Psoas muscle (tissue), 8 donors: ENCODE results near the gene LSAMP. TPM values are rescaled to one million over a fixed set of nuclear protein-coding genes. Genes with fewer than 3 reads are reported as not detected.

Source experiments
- ATAC-seq, 4 donors: fragments of 200-7000 bp; cut with Tn5 transposase; one replicate each; pipeline ENCODE4 v1.9.1; 2020; ENCODE audit warnings: moderate library complexity in 3 of 4, mild to moderate bottlenecking in 2 of 4
- DNase-seq, 2 donors: peaks; one replicate each; pipeline ENCODE4 v3.0.0-alpha.2; 2020
- H3K27ac ChIP-seq: fragments of 200-600 bp; one replicate; pipeline ENCODE4 v1.8.0; 2022
- H3K27me3 ChIP-seq, 3 donors: fragments of 200-600 bp in 1 of 3; one replicate each; pipeline versions ENCODE4 v1.6.1 to v1.8.0; 2013 to 2022; ENCODE audit warnings: low read length in 2 of 3, mild to moderate bottlenecking in 2 of 3, moderate library complexity in 1 of 3; ENCODE audit not compliant: insufficient read depth in 3 of 3
- H3K36me3 ChIP-seq, 2 donors: fragments of 200-600 bp in 1 of 2; one replicate each; pipeline versions ENCODE4 v1.6.1 to v1.8.0; 2013 to 2022; ENCODE audit warnings: low read depth in 1 of 2, mild to moderate bottlenecking in 1 of 2, moderate library complexity in 1 of 2; ENCODE audit not compliant: insufficient read depth in 1 of 2
- H3K4me1 ChIP-seq: fragments of 200-600 bp; one replicate; pipeline ENCODE4 v1.8.0; 2022
- H3K4me3 ChIP-seq: fragments of 200-600 bp; one replicate; pipeline ENCODE4 v1.8.0; 2022; ENCODE audit warnings: mild to moderate bottlenecking
- H3K9me3 ChIP-seq: fragments of 200-600 bp; one replicate; pipeline ENCODE4 v1.8.0; 2022
- CTCF ChIP-seq: fragments of 200-600 bp; IDR thresholded peaks from one replicate; pipeline ENCODE4 v1.8.0; 2022; ENCODE audit warnings: antibody characterized with exemption
- WGBS, 3 donors: extraction: QIAGEN DNeasy Blood & Tissue Kit; methylation state at CpG; one replicate each; pipeline versions ENCODE4 v1.1.6 to v1.1.7; 2013; 5-methylcytosine and 5-hydroxymethylcytosine counted together
- intact Hi-C, 2 donors: fragments of 100-400 bp; cut with DNase I; formaldehyde crosslinking; loops; one replicate each; pipeline versions ENCODE4 v1.11.0 to v1.14.2; 2022
- polyA plus RNA-seq, 3 donors: library from polyadenylated mRNA; stranded (reverse); fragments of 200-250 nt; gene quantifications; one replicate each; pipeline ENCODE4 v1.2.3, GENCODE V29; 2013
- total RNA-seq, 4 donors: library from RNA; stranded (reverse); fragmentation: NEBNext Ultra II Directional in 2 of 4; extraction: Animal tissue kit (Norgen Biotek cat#: 25700) in 2 of 4; gene quantifications; one replicate each; pipeline versions ENCODE4 v1.2.1 to v1.2.4, GENCODE V29; 2021 to 2023
- donor health status: healthy with polysubstance abuse.
- donor health status: DM: no; HTN: no; CAD: no; lungs with moderate emphysema.
- donor health status: Bipolar disorder and iron deficiency.
- donor health status: healthy.
- donor health status: DM: yes; HTN: yes; CAD: no.
- donor health status: DM: no; HTN: no; CAD: no.
- donor health status: DM: no; HTN: no; CAD: no.
- donor health status: DM: yes; HTN: yes; CAD: no.

LSAMP gene
- total and polyA plus RNA-seq, 7 donors: 0.01 to 0.17 (median 0.04) TPM; not detected in 4

DNA sequence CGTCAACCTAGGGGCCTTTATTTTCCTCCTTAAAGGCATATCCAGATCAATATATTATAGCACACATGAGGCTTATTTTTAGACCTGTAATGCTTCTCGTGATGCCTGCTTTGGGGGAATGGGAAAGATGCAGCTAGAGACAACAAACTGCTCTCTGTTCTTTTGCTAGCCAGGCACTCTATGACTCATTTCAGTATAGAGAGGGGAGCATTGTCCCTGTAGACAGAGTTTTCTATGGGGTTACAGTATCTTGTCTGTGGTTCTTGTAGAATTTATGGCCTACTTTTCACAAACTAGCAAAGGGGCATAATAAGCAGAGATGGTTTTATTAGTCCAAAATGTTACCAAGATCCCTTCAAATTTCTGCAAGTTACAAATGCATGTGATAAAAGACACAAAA, 305.6 kb downstream of the LSAMP start:
- TF ChIP-seq CTCF: no peak
- intact Hi-C loops: loop anchor here (5.0 kb wide), 1 partner anchor 618 kb away; no protein-coding TSS in a partner anchor
- Histone ChIP-seq H3K9me3 (no peaks in the 10 kb centered on the region), H3K36me3 (no peaks in the 10 kb centered on the region), H3K27me3 (no peaks in the 10 kb centered on the region), H3K27ac (no peak overlapping the region), H3K4me3 (no peak overlapping the region), H3K4me1 (peaks cover 8% of the 10 kb centered on the region)
- DNase-seq: no peak
- ATAC-seq: no peak
- WGBS, 3 donors: 76 to 85% (median 77%) methylated on average over 2 of the region's 2 CpGs

DNA sequence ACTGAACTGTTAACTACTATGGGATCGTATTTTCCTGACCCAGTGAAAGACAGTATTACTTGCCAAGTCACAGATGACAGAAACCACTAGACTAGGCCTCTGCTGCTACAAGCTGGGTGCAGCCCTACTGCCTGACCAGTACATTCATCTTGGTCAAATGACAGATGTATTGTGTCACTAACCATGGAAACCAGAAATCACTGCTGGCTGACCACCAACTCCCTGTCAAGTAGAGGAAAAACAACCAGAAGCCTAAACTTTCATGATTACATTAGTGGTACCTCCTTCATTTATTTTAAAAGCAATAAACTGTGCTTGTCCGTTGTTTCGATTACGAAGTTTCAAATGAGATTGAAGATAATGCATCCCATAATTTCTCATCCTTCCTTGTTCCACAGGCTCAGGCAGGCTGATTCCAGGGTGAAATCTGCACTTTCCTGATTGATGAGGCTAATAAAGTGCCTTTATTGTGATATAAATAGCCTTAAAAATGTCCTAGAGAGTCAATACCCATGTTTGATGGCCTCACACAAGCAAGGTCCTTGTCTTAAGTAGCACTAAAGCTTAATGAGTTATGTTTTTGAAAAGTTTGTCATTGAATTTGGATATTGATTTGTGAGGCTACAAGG, 309.7 kb downstream of the LSAMP start:
- Histone ChIP-seq H3K4me3 (no peak overlapping the region), H3K36me3 (no peaks in the 10 kb centered on the region), H3K9me3 (no peaks in the 10 kb centered on the region), H3K27ac (peak overlapping the region; percentile 32), H3K27me3 (no peaks in the 10 kb centered on the region), H3K4me1 (peaks cover 8% of the 10 kb centered on the region)
- intact Hi-C loops: loop anchor here in 1 of 2 donors (5.0 kb wide), 1 partner anchor 622 kb away; no protein-coding TSS in a partner anchor
- no peak for TF ChIP-seq CTCF
- peak in 1 of 2 donors; percentile 52 for DNase-seq
- peak; percentile 46 to 99 (median 96) for ATAC-seq
- WGBS, 3 donors: 37 to 62% (median 39%) methylated on average over 4 of the region's 4 CpGs

DNA sequence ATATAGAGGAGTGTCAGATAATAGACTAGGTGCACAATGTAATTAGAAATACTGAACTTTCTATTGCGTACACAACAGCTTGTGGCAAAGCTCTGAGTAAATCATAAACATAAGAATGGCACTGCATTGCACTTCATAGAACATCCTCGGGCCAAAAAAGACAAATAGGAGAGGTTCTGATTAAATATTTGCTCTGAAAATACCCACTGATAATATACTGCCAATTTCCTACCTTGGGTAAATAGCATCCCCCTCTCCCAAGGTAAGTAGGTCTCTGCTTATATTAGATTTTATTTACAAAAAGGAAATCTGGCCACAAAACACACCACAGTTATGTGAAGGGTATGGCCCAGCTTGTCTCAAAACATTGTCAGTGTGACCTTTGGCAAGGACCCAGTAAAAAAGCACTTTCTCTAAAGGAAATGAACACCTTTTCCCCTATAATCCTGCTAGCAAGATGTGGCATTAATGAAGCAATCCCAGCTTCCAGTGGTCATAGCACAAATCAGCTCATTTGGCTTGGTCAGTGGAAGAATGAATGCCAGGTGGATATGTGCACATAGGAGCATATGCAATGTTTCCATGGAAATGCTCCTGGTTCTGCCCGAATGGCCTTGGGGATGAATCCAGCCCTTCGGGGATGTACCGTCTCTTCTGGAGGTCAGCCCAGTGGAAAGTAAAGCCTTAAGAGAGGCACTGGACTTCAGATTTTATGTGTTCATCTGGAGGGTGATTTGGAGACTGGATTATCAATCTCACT, 315.9 kb downstream of the LSAMP start:
- no peak overlapping the region for H3K27ac ChIP-seq
- ATAC-seq (no peak), DNase-seq (no peak)
- H3K27me3 ChIP-seq: no peaks in the 10 kb centered on the region
- intact Hi-C loops: no loop called here
- H3K9me3 ChIP-seq: no peaks in the 10 kb centered on the region
- no peaks in the 10 kb centered on the region for H3K36me3 ChIP-seq
- WGBS, 3 donors: 71 to 79% (median 74%) methylated on average over 5 of the region's 5 CpGs
- TF ChIP-seq CTCF: no peak
- no peak overlapping the region for H3K4me3 ChIP-seq
- H3K4me1 ChIP-seq: no peaks in the 10 kb centered on the region

- no peak for DNase-seq
- no peak for ATAC-seq
- intact Hi-C loops: no loop called here
- no peaks in the 10 kb centered on the region for H3K4me1 ChIP-seq
- TF ChIP-seq CTCF: no peak
- 72 to 86% (median 82%) methylated on average over 2 of the region's 2 CpGs for WGBS, 3 donors
- H3K4me3 ChIP-seq: no peak overlapping the region
- no peaks in the 10 kb centered on the region for H3K36me3 ChIP-seq
- no peaks in the 10 kb centered on the region for H3K9me3 ChIP-seq
- no peaks in the 10 kb centered on the region for H3K27me3 ChIP-seq
- H3K27ac ChIP-seq: no peak overlapping the region
These were observed 317.8 kb downstream of the LSAMP start for GRCh38 chr3:116127464-116127863.
